PFSK-1 (cell line): ENCODE data around the gene C2orf81.

Source experiments
- FOXP2 ChIP-seq: optimal IDR thresholded peaks from 2 replicates; pipeline ENCODE3; 2011; ENCODE audit warnings: borderline replicate concordance, control low read depth, inconsistent platforms; ENCODE audit not compliant: insufficient read depth; ENCODE audit errors: extremely low read length, extremely low read depth
- POLR2AphosphoS5 ChIP-seq: IDR thresholded peaks from 2 replicates; pipeline ENCODE4 v1.6.1; 2012; ENCODE audit warnings: low read depth, mild to moderate bottlenecking, control low read depth, low read length, moderate library complexity
- SIN3A ChIP-seq: IDR thresholded peaks from 2 replicates; pipeline ENCODE4 v1.6.1; 2012; ENCODE audit warnings: mild to moderate bottlenecking, low read length, moderate library complexity, borderline replicate concordance; ENCODE audit not compliant: insufficient read depth
- TAF1 ChIP-seq: IDR thresholded peaks from 2 replicates; pipeline ENCODE4 v1.6.1; 2012; ENCODE audit warnings: low read length, control low read depth, borderline replicate concordance; ENCODE audit not compliant: insufficient read depth
- TF ChIP-seq, protein P1 (sequence below), 2 experiments: IDR thresholded peaks; 2 replicates each; pipeline versions ENCODE4 v1.6.1 to v1.8.0; 2011 to 2012; ENCODE audit warnings: low read depth in 2 of 2, low read length in 2 of 2, control low read depth in 1 of 2, inconsistent platforms in 1 of 2, mild to moderate bottlenecking in 1 of 2, moderate library complexity in 1 of 2; ENCODE audit not compliant: insufficient read depth in 1 of 2

DNA sequence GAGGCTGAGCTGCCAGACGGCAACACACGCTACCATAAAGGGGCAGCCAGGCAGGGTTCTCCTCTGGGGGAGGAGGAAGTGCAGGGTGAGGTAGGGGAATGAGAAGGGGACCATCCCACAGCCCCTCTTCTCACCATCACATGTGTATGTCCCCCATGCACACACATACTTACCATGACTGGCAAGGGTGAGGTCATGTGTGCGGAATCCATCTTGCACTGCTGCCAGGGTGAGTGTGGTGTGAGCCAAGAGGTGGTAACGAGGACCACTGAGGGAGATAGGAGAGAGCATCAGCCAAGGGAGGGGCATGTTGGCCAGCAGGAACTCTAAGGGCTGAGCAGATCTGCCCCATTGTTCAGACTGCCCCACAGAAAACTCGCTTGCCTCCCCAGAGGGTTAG lies 7.3 kb upstream of the C2orf81 start:
- TF ChIP-seq, protein P1, sequence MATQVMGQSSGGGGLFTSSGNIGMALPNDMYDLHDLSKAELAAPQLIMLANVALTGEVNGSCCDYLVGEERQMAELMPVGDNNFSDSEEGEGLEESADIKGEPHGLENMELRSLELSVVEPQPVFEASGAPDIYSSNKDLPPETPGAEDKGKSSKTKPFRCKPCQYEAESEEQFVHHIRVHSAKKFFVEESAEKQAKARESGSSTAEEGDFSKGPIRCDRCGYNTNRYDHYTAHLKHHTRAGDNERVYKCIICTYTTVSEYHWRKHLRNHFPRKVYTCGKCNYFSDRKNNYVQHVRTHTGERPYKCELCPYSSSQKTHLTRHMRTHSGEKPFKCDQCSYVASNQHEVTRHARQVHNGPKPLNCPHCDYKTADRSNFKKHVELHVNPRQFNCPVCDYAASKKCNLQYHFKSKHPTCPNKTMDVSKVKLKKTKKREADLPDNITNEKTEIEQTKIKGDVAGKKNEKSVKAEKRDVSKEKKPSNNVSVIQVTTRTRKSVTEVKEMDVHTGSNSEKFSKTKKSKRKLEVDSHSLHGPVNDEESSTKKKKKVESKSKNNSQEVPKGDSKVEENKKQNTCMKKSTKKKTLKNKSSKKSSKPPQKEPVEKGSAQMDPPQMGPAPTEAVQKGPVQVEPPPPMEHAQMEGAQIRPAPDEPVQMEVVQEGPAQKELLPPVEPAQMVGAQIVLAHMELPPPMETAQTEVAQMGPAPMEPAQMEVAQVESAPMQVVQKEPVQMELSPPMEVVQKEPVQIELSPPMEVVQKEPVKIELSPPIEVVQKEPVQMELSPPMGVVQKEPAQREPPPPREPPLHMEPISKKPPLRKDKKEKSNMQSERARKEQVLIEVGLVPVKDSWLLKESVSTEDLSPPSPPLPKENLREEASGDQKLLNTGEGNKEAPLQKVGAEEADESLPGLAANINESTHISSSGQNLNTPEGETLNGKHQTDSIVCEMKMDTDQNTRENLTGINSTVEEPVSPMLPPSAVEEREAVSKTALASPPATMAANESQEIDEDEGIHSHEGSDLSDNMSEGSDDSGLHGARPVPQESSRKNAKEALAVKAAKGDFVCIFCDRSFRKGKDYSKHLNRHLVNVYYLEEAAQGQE (IDR thresholded peaks at IDR 0.05; ENCODE audit: insufficient read depth in 1 of 2, low read depth in 2 of 2, low read length in 2 of 2): no peak
- TF ChIP-seq TAF1: no peak
- TF ChIP-seq SIN3A: no peak
- no peak for TF ChIP-seq POLR2AphosphoS5
- no peak for TF ChIP-seq FOXP2
